GM12878 (cell line): ENCODE results near the gene GPR151. TPM values are rescaled to one million over a fixed set of nuclear protein-coding genes. Genes with fewer than 3 reads are reported as not detected.

Experiments used
- ATAC-seq: fragments of 200-7000 bp; cut with Tn5 transposase; 3 replicates; pipeline ENCODE4 v1.9.1; 2020; ENCODE audit warnings: mild to moderate bottlenecking, moderate library complexity
- BruUV-seq: library from RNA; stranded (reverse); fragments of 400-500 nt; replicated peaks from 2 replicates; lab custom pipeline; 2021; lab: Mats Ljungman, UMichigan
- CTCF ChIA-PET: fragments of 300-600 bp; sonication (Branson Sonifier 250); formaldehyde crosslinking; extraction: SDS; loops from one replicate; lab custom pipeline; 2021; ENCODE audit warnings: inconsistent platforms; lab: Yijun Ruan, JAX
- POLR2A ChIA-PET: fragments of 350-600 bp; formaldehyde crosslinking; extraction: SDS; loops from one replicate; lab custom pipeline; 2021; ENCODE audit warnings: inconsistent platforms; lab: Charles Lee
- RAD21 ChIA-PET: fragments of 300-600 bp; sonication (Branson Sonifier 250); formaldehyde crosslinking; loops from one replicate; lab custom pipeline; 2023; ENCODE audit warnings: antibody characterized with exemption; ENCODE audit not compliant: unreplicated experiment; lab: Charles Lee
- SMC1A ChIA-PET: fragments of 300-600 bp; sonication (Branson Sonifier 250); formaldehyde crosslinking; loops from one replicate; lab custom pipeline; 2023; ENCODE audit not compliant: unreplicated experiment, uncharacterized antibody; lab: Charles Lee
- DNase-seq: peaks from one replicate; pipeline ENCODE4 v3.0.0-alpha.2; 2011; ENCODE audit warnings: low read depth, low spot score
- FAIRE-seq: peaks from 3 replicates; lab custom pipeline; 2011; peaks lifted over from hg19 to GRCh38; lab: Jason Lieb, UNC
- H2AFZ ChIP-seq: 2 replicates; pipeline ENCODE4 v1.6.0; 2011; ENCODE audit warnings: low read depth, low read length, control low read depth; ENCODE audit not compliant: control insufficient read depth
- H3K27ac ChIP-seq: 2 replicates; pipeline ENCODE4 v1.5.1; 2011; ENCODE audit warnings: control low read depth; ENCODE audit not compliant: control insufficient read depth, insufficient read depth
- H3K27me3 ChIP-seq, 2 experiments: replicated peaks in 1 of 2; 2 replicates each; pipeline versions ENCODE4 v1.6.0 to v1.6.1; 2011; ENCODE audit warnings: low read length in 1 of 2; ENCODE audit not compliant: control insufficient read depth in 2 of 2, insufficient read depth in 2 of 2
- H3K36me3 ChIP-seq, 2 experiments: 2 replicates each; pipeline ENCODE4 v1.5.1; 2011; ENCODE audit warnings: low read length in 1 of 2; ENCODE audit not compliant: control insufficient read depth in 2 of 2, insufficient read depth in 2 of 2
- H3K4me1 ChIP-seq: 2 replicates; pipeline ENCODE4 v1.6.1; 2011; ENCODE audit warnings: mild to moderate bottlenecking, low read length, moderate library complexity, mixed read lengths; ENCODE audit not compliant: control insufficient read depth, insufficient read depth
- H3K4me2 ChIP-seq: 2 replicates; pipeline ENCODE4 v1.6.0; 2011; ENCODE audit warnings: control low read depth; ENCODE audit not compliant: control insufficient read depth, insufficient read depth
- H3K4me3 ChIP-seq: fragments of 200-600 bp; sonication (generic); 2 replicates; pipeline ENCODE4 v1.5.1; 2016
- H3K79me2 ChIP-seq: 2 replicates; pipeline ENCODE4 v1.6.0; 2011; ENCODE audit warnings: low read length; ENCODE audit not compliant: control insufficient read depth, insufficient read depth
- H3K9ac ChIP-seq: 2 replicates; pipeline ENCODE4 v1.8.0; 2011; ENCODE audit warnings: low read length, control low read depth, mixed read lengths; ENCODE audit not compliant: control insufficient read depth, insufficient read depth
- H3K9me3 ChIP-seq: replicated peaks from 3 replicates; pipeline ENCODE4 v1.5.1; 2011; ENCODE audit warnings: mild to moderate bottlenecking, low read length; ENCODE audit not compliant: control insufficient read depth, insufficient read depth
- H4K20me1 ChIP-seq: 2 replicates; pipeline ENCODE4 v1.6.0; 2011; ENCODE audit not compliant: control insufficient read depth, insufficient read depth
- ASH2L ChIP-seq: fragments of 300-600, 200-600 bp; sonication (generic); IDR thresholded peaks from 2 replicates; pipeline ENCODE4 v1.6.1; 2017; ENCODE audit warnings: low read depth, mild to moderate bottlenecking, borderline replicate concordance
- BCLAF1 ChIP-seq: fragments of 450-650 bp; IDR thresholded peaks from 2 replicates; pipeline ENCODE4 v1.6.1; 2017; ENCODE audit warnings: antibody characterized with exemption, mild to moderate bottlenecking, moderate library complexity
- CEBPZ ChIP-seq: fragments of 150-350 bp; IDR thresholded peaks from 2 replicates; pipeline ENCODE4 v1.6.1; 2016; ENCODE audit warnings: low read depth, low read length
- IRF5 ChIP-seq: fragments of 450-650 bp; IDR thresholded peaks from 2 replicates; pipeline ENCODE4 v1.6.1; 2017; ENCODE audit warnings: borderline replicate concordance
- JUNB ChIP-seq: IDR thresholded peaks from 2 replicates; pipeline ENCODE4 v1.6.1; 2016; ENCODE audit warnings: antibody characterized with exemption, mild to moderate bottlenecking
- NRF1 ChIP-seq: conservative IDR thresholded peaks from 2 replicates; pipeline ENCODE4 v1.6.1; 2011; ENCODE audit warnings: mild to moderate bottlenecking, low read depth, low read length, improper control_type of control experiment
- YBX1 ChIP-seq: fragments of 450-650 bp; IDR thresholded peaks from 2 replicates; pipeline ENCODE4 v1.6.1; 2016; ENCODE audit warnings: antibody characterized with exemption
- WGBS: methylation state at CpG from one replicate; pipeline ENCODE4 v1.1.6; 2016; ENCODE audit warnings: low lambda C conversion rate; ENCODE audit not compliant: insufficient replicate concordance, insufficient coverage; ENCODE audit errors: missing lambda C conversion rate; 5-methylcytosine and 5-hydroxymethylcytosine counted together
- in situ Hi-C: fragments of 300-500 bp; cut with MboI; formaldehyde crosslinking; loops from 9 replicates; pipeline ENCODE4 v1.14.3; 2018; ENCODE audit warnings: mixed read lengths
- intact Hi-C: fragments of 100-400 bp; cut with micrococcal nuclease; formaldehyde crosslinking; loops from one replicate; pipeline ENCODE4 v1.14.2; 2022; ENCODE audit not compliant: unreplicated experiment
- polyA plus RNA-seq, 11 experiments: library from polyadenylated mRNA; depleted of rRNA in 4 of 11; unstranded in 6 of 11; stranded (reverse) in 5 of 11; fragments of >200 nt; fragmentation: Nextera tagmentation in 4 of 11; fragmentation: Illumina TruSeq in 1 of 11; extraction: Ambion mirVana in 4 of 11; extraction: Trizol in 1 of 11; gene quantifications; 1 replicate in 1 of 11; 2 replicates in 10 of 11; pipeline versions ENCODE4 v1.2.1 to v1.2.3, GENCODE V29; 2011 to 2016; ENCODE audit warnings: inconsistent platforms in 2 of 11, missing spikeins in 2 of 11, low read depth in 1 of 11
- total RNA-seq, 4 experiments: library from RNA; depleted of rRNA in 3 of 4; stranded (reverse); fragments of >200 nt in 3 of 4; fragmentation: Illumina TruSeq in 1 of 4; extraction: Trizol in 1 of 4; gene quantifications; 2 replicates each; pipeline versions ENCODE4 v1.2.1 to v1.2.3, GENCODE V29; 2013 to 2021
- TF ChIP-seq, protein P1 (sequence below): fragments of 450-650 bp; IDR thresholded peaks from 2 replicates; pipeline ENCODE4 v1.6.1; 2017; ENCODE audit warnings: mild to moderate bottlenecking
- TF ChIP-seq, protein P2 (sequence below): fragments of 450-650 bp; IDR thresholded peaks from 2 replicates; pipeline ENCODE4 v1.6.1; 2016; ENCODE audit warnings: mild to moderate bottlenecking

GPR151 gene
- total and polyA plus RNA-seq, 10 of the 15 experiments (the other 5 are each of a cell fraction or from before 2014, with no cell fraction given) = 0.11 TPM; not detected in 9

GRCh38 chr5:146494656-146495055 is 21.3 kb downstream of the GPR151 start (continued):
- TF ChIP-seq BCLAF1 (no peak), JUNB (no peak)
- TF ChIP-seq, all 136 proteins: peak for 0

- no peak for ATAC-seq
- no peaks in the 10 kb centered on the region for H3K4me1 ChIP-seq
- ChIA-PET RAD21 (no interaction called here), CTCF (interaction anchor here (1.2 to 2.0 kb wide), 2 partner anchors 23 to 42 kb away, joined by 6 to 10 read pairs; no protein-coding TSS in a partner anchor), POLR2A (interaction anchor here (0.5 kb wide), 1 partner anchor 695 kb away, joined by 3 read pairs; no protein-coding TSS in a partner anchor), SMC1A (interaction anchor here (0.9 to 1.1 kb wide), 2 partner anchors 9 to 40 kb away, joined by 3 to 4 read pairs; no protein-coding TSS in a partner anchor)
- 97% methylated on average over 3 of the region's 3 CpGs for WGBS
- H3K4me3 ChIP-seq = no peak overlapping the region
- in situ Hi-C loops = no loop called here
- H3K4me2 ChIP-seq = no peak overlapping the region
- no peak overlapping the region for H2AFZ ChIP-seq
- intact Hi-C loops = no loop called here
- no peaks in the 10 kb centered on the region for H3K79me2 ChIP-seq
- H3K9ac ChIP-seq = no peak overlapping the region
- no peak for FAIRE-seq
- no peak for DNase-seq
- peaks cover 0 to 18% of the 10 kb centered on the region in 2 experiments; a peak in 3 of 4 replicates for H3K36me3 ChIP-seq
- H3K27me3 ChIP-seq = no peaks in the 10 kb centered on the region
- H3K27ac ChIP-seq = no peak overlapping the region
- H4K20me1 ChIP-seq = no peaks in the 10 kb centered on the region
- BruUV-seq = no TSS peak
- no peaks in the 10 kb centered on the region for H3K9me3 ChIP-seq
- TF ChIP-seq YBX1 = no peak
- no peak for TF ChIP-seq ASH2L
- TF ChIP-seq, protein P1, sequence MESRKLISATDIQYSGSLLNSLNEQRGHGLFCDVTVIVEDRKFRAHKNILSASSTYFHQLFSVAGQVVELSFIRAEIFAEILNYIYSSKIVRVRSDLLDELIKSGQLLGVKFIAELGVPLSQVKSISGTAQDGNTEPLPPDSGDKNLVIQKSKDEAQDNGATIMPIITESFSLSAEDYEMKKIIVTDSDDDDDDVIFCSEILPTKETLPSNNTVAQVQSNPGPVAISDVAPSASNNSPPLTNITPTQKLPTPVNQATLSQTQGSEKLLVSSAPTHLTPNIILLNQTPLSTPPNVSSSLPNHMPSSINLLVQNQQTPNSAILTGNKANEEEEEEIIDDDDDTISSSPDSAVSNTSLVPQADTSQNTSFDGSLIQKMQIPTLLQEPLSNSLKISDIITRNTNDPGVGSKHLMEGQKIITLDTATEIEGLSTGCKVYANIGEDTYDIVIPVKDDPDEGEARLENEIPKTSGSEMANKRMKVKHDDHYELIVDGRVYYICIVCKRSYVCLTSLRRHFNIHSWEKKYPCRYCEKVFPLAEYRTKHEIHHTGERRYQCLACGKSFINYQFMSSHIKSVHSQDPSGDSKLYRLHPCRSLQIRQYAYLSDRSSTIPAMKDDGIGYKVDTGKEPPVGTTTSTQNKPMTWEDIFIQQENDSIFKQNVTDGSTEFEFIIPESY = no peak
- TF ChIP-seq, protein P2, sequence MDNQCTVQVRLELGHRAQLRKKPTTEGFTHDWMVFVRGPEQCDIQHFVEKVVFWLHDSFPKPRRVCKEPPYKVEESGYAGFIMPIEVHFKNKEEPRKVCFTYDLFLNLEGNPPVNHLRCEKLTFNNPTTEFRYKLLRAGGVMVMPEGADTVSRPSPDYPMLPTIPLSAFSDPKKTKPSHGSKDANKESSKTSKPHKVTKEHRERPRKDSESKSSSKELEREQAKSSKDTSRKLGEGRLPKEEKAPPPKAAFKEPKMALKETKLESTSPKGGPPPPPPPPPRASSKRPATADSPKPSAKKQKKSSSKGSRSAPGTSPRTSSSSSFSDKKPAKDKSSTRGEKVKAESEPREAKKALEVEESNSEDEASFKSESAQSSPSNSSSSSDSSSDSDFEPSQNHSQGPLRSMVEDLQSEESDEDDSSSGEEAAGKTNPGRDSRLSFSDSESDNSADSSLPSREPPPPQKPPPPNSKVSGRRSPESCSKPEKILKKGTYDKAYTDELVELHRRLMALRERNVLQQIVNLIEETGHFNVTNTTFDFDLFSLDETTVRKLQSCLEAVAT = no peak
- TF ChIP-seq IRF5 = no peak
- no peak for TF ChIP-seq CEBPZ
- no peak for TF ChIP-seq NRF1
Measured at GRCh38 chr5:146490089-146490843, 25.7 kb downstream of the GPR151 start.
